22Rv1 (cell line): ENCODE results near the gene BLID.

ENCODE experiments used
- ZFX ChIP-seq: fragments of 450-650 bp; IDR thresholded peaks from 2 replicates; pipeline ENCODE4 v1.6.1; 2017; ENCODE audit warnings: antibody characterized with exemption, borderline replicate concordance
- TF ChIP-seq, protein P1 (sequence below): fragments of 450-650 bp; IDR thresholded peaks from 2 replicates; pipeline ENCODE4 v1.5.1; 2017; ENCODE audit warnings: mild to moderate bottlenecking

DNA sequence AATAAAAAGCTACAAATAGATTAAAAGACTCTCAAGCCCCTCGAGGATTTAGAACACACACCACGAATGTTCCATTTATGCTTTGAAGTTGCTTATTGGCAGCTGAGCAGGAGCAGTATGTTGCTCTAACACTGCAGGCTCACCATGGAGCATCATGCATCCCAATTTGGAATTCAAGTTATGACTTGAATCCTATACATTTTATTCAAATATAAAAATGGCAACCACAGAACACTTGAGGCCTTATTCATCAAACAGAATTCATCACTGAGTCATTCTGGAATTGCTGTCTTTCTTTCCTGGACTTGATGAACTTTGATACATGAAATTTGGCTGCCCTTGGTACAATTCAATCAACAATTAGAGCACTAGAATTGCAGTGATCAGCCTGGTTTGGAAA is 24.5 kb upstream of the BLID start:
- TF ChIP-seq ZFX = no peak
- TF ChIP-seq, protein P1, sequence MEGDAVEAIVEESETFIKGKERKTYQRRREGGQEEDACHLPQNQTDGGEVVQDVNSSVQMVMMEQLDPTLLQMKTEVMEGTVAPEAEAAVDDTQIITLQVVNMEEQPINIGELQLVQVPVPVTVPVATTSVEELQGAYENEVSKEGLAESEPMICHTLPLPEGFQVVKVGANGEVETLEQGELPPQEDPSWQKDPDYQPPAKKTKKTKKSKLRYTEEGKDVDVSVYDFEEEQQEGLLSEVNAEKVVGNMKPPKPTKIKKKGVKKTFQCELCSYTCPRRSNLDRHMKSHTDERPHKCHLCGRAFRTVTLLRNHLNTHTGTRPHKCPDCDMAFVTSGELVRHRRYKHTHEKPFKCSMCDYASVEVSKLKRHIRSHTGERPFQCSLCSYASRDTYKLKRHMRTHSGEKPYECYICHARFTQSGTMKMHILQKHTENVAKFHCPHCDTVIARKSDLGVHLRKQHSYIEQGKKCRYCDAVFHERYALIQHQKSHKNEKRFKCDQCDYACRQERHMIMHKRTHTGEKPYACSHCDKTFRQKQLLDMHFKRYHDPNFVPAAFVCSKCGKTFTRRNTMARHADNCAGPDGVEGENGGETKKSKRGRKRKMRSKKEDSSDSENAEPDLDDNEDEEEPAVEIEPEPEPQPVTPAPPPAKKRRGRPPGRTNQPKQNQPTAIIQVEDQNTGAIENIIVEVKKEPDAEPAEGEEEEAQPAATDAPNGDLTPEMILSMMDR = no peak
